HG02678 (cell line): ENCODE measurements around the gene ADH1C.
"Not testable (repeated sequence)": the region's sequence is repeated elsewhere in the genome, so short reads cannot be mapped to it uniquely, and the experiment has no call there.

Experiments used
- ATAC-seq: cut with Tn5 transposase; IDR thresholded peaks from one replicate; pipeline ENCODE4 v1.9.1; 2021; ENCODE audit warnings: mild to moderate bottlenecking, moderate library complexity; ENCODE audit not compliant: unreplicated experiment

ADH1C gene

GRCh38 chr4:99352602-99353537, at the start of gene ADH1C:
TSS of gene ADH1C (minus strand) at chr4:99352746. CDS start at chr4:99352675, 71 bp downstream.
- no peak for ATAC-seq

DNA sequence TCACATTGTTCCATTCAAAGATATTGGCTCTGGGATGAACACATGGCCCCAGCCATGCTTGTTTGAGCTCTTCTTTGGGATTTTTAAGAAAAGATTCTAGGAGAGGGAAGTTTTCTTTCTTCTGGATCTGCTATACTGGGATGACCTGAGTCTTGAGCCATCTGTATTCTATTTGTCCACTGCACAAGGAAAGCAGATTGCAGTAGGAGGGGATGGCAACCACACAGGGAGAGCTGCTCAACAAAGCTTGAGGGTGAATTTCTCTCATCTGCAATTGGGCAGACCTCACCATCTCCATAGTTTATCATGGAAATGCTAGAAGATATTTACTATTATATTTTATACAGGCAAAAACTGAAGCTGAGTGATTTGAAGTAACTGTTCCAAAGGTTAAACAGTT, 48.3 kb upstream of the ADH1C start:
- no peak for ATAC-seq

DNA sequence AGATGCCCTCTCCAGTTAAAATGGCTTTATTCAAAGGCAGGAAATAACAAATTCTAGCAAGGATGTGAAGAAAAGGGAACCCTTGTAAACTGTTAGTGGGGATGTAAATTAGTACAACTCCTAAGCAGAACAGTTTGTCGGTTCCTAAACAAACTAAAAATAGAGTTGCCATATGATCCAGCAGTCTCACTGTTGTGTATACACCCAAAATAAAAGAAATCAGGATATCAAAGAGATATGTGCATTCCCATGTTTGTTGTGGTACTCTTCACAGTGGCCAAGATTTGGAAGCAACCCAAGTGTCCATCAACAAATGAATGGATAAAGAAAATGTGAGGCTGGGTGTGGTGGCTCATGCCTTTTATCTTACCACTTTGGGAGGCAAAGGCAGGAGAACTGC, 46.5 kb upstream of the ADH1C start:
- ATAC-seq: no peak

GRCh38 chr4:99395595-99396364, 43.2 kb upstream of the ADH1C start:
- peak; percentile 49 for ATAC-seq

DNA sequence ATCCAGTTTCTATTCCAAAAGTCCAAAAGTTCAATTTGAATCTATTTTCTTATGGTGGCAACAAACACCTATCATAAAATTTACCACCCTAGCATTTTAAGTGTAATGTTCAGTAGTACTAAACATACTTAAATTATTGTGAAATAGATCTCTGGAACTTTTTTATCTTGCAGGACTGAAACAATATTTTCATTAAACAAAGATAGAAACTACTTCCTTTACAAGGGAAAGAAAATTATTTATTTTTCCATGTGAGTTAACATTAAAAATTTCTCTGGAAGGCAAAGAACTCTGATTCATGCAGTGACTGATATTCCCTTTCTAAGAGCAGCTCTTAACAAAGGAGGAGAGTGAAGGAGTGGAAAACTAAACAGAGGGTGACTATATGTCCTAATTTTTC, 42.4 kb upstream of the ADH1C start:
- ATAC-seq: no peak

DNA sequence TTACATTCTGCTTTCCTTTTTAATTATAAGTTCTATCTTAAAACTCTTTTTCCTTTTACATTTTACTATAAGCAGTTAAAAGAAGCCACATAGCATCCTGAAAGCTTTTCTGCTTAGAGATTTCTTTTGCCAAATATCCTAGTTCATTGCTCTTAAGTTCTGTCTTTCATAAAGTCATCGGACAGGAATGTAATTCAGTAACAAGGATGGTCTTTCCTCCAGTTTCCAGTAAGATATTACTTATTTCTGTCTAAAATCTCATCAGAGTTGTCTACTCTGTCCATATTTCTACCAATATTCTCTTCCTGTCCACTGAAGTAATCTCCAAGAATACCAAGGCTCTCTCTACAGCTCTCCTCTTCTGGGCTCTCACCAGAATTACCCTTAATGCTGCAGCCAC, 37.5 kb upstream of the ADH1C start:
- ATAC-seq: no peak

DNA sequence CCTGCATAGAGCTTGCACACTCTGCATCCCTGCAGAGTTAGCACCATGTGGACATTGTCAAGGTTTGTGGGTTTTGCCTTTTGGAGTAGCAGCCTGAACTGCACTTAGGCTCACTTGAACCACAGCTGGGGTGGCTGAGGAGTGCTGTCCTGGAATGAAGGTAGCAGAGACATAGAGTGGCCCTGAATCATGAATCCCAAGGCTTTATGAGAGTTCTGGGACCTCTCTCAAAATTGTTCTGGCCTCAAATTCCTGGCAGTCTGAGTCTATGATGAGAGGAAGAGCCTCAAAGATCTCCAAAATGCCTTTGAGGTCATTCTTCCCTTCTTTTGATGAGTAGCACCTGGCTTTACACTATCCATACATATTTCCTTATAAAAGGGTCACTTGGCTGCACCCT, 37.1 kb upstream of the ADH1C start:
- ATAC-seq: no peak

GRCh38 chr4:99383833-99384392, 31.4 kb upstream of the ADH1C start:
- no peak for ATAC-seq

GRCh38 chr4:99383399-99383798, 30.9 kb upstream of the ADH1C start:
- no peak for ATAC-seq

- no peak for ATAC-seq
These were observed 30.3 kb upstream of the ADH1C start for GRCh38 chr4:99382745-99383360.

- ATAC-seq: no peak
These were observed 29.1 kb upstream of the ADH1C start for GRCh38 chr4:99381588-99382175.

DNA sequence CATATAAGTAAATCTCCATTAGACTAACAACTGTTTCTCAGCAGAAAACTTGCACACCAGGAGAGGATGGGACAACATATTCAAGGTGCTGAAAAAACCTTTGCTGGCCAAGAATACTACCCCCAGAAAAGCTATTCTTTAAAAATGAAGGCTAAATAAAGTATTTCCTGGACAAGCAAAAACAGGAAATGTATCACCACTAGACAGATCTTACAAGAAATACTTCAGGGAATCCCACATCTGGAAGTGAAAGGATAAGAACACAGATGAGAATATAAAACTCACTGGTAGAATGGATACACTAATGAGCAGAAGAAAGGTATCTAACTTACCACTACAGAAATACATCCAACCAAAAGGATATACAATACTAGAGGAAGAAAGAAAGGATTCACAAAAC, 27.0 kb upstream of the ADH1C start:
- no peak for ATAC-seq

DNA sequence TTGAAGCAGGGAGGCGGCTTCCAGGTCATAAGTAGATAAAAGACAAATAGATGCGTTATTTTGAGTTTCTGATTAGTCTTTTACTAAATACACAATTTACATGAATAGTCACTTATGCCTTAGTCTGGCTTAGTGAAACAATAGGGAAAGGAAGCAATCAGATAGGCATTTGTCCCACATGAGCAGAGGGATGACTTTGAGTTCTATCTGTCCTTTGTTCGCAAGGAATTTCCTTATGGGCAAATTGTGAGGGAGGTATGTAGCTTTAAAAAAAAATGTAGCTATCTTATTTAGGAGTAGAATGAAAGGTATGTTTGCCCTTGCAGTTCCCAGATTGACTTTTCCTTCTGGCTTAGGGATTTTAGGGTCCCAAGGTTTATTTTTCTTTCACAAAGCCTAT, 26.3 kb upstream of the ADH1C start:
- ATAC-seq: no peak

DNA sequence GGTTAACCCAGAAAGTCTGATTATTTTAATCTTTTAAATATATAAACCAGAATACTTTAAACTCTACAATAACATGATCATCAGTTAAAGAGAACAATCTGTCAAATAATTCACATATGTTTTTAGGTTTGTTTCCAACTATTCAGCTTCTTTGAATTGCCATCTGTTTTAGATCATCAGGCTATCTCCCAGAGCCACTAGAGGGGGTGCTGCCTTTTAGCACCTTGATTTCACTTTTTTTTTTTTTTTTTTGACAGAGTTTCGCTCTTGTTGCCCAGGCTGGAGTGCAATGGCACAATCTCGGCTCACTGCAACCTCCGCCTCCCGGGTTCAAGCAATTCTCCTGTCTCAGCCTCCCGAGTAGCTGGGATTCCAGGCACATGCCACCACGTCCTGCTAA, 24.8 kb upstream of the ADH1C start:
- not testable (repeated sequence) for ATAC-seq

GRCh38 chr4:99372464-99372863, 19.9 kb upstream of the ADH1C start:
- not testable (repeated sequence) for ATAC-seq

- not testable (repeated sequence) for ATAC-seq
These were observed 15.3 kb upstream of the ADH1C start for GRCh38 chr4:99367817-99368216.

GRCh38 chr4:99366491-99366890, 13.9 kb upstream of the ADH1C start:
- no peak for ATAC-seq

DNA sequence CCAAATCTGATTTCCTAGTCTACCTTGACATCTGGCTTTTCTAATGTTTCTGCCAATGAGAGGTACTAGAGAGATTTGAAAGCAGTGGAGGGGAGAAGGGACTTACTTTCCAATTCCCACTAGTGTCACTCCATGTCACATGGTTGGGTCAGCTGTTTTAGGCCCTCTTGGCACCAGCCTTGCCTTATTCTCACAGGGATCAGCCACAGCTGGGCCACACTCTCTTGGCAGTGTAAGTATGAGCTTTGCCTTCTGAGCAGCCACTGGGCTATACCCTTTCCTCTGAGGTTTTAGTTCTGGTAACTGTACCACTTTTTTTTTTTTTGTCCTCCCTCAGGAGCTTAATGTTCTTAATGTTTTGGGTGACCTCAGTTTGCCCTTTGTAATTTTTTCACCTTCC, 10.2 kb upstream of the ADH1C start:
- ATAC-seq: no peak

GRCh38 chr4:99361899-99362275, 9.3 kb upstream of the ADH1C start:
- no peak for ATAC-seq

GRCh38 chr4:99361268-99361898, 8.8 kb upstream of the ADH1C start:
- no peak for ATAC-seq
